ENCODE data around the gene ZFAND2A.

DNA sequence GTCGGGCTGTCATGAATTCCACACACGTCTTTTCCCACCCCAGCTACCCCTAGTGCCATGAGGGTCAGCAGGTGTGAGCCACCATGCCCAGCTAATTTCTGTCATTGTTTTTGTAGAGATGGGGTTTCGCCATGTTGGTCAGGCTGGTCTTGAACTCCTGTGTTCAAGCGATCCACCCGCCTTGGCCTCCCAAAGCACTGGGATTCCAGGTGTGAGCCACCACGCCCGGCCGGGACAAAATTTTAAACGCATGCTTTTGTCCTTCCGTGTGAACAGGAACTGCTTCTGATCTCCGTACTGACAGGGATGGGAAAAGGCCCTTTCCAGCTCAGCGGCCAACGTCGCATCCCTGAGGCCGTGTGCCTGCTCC lies 15.6 kb upstream of the ZFAND2A start:
- TF ChIP-seq, protein P1, sequence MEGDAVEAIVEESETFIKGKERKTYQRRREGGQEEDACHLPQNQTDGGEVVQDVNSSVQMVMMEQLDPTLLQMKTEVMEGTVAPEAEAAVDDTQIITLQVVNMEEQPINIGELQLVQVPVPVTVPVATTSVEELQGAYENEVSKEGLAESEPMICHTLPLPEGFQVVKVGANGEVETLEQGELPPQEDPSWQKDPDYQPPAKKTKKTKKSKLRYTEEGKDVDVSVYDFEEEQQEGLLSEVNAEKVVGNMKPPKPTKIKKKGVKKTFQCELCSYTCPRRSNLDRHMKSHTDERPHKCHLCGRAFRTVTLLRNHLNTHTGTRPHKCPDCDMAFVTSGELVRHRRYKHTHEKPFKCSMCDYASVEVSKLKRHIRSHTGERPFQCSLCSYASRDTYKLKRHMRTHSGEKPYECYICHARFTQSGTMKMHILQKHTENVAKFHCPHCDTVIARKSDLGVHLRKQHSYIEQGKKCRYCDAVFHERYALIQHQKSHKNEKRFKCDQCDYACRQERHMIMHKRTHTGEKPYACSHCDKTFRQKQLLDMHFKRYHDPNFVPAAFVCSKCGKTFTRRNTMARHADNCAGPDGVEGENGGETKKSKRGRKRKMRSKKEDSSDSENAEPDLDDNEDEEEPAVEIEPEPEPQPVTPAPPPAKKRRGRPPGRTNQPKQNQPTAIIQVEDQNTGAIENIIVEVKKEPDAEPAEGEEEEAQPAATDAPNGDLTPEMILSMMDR (IDR thresholded peaks at IDR 0.05; ENCODE audit: low read length), result no peak
- TF ChIP-seq EZH2 (IDR thresholded peaks at IDR 0.05; ENCODE audit: borderline replicate concordance, low read length), result no peak

Data from OCI-LY1 (cell line).